HEK293 (cell line): ENCODE results near the gene SLC29A1.
A peak's percentile ranks its signal among the peaks of the same experiment; 100 is the strongest.

Source experiments
- ZBTB1 ChIP-seq: fragments of 450-650 bp; formaldehyde crosslinking; IDR thresholded peaks from 2 replicates; pipeline ENCODE4 v1.5.1; 2016; ENCODE audit warnings: missing biosample characterization, missing genetic modification characterization
- ZNF132 ChIP-seq: fragments of 450-650 bp; formaldehyde crosslinking; IDR thresholded peaks from 2 replicates; pipeline ENCODE4 v1.5.1; 2017; ENCODE audit warnings: missing biosample characterization, missing genetic modification characterization, borderline replicate concordance
- ZNF23 ChIP-seq: fragments of 450-650 bp; formaldehyde crosslinking; IDR thresholded peaks from 2 replicates; pipeline ENCODE4 v1.5.1; 2016; ENCODE audit warnings: missing biosample characterization, missing genetic modification characterization, borderline replicate concordance
- ZNF274 ChIP-seq, 2 experiments: fragments of 200-500 bp in 1 of 2; fragments of 450-650 bp in 1 of 2; sonication (Bioruptor generic) in 1 of 2; formaldehyde crosslinking in 1 of 2; IDR thresholded peaks; 2 replicates each; pipeline versions ENCODE4 v1.5.1 to v1.6.1; 2014 to 2016; ENCODE audit warnings: borderline replicate concordance in 1 of 2, inconsistent platforms in 1 of 2, low read length in 1 of 2, missing biosample characterization in 1 of 2, missing genetic modification characterization in 1 of 2
- ZNF324 ChIP-seq: fragments of 450-650 bp; formaldehyde crosslinking; IDR thresholded peaks from 2 replicates; pipeline ENCODE4 v1.5.1; 2016; ENCODE audit warnings: missing biosample characterization, missing genetic modification characterization
- ZNF341 ChIP-seq: fragments of 450-650 bp; formaldehyde crosslinking; IDR thresholded peaks from 2 replicates; pipeline ENCODE4; 2016; ENCODE audit warnings: low read depth, missing biosample characterization, missing genetic modification characterization
- ZNF354C ChIP-seq: fragments of 450-650 bp; formaldehyde crosslinking; IDR thresholded peaks from 2 replicates; pipeline ENCODE4 v1.5.1; 2016; ENCODE audit warnings: missing biosample characterization, missing genetic modification characterization, low read depth, borderline replicate concordance
- ZNF366 ChIP-seq: fragments of 450-650 bp; formaldehyde crosslinking; conservative IDR thresholded peaks from 2 replicates; pipeline ENCODE4 v1.5.1; 2016; ENCODE audit warnings: missing biosample characterization, missing genetic modification characterization
- ZNF48 ChIP-seq: fragments of 450-650 bp; formaldehyde crosslinking; IDR thresholded peaks from 2 replicates; pipeline ENCODE4 v1.5.1; 2016; ENCODE audit warnings: missing biosample characterization, missing genetic modification characterization
- ZNF621 ChIP-seq: fragments of 450-650 bp; formaldehyde crosslinking; IDR thresholded peaks from 2 replicates; pipeline ENCODE4 v1.5.1; 2017; ENCODE audit warnings: missing biosample characterization, missing genetic modification characterization
- ZNF707 ChIP-seq: fragments of 450-650 bp; formaldehyde crosslinking; IDR thresholded peaks from 2 replicates; pipeline ENCODE4 v1.5.1; 2016; ENCODE audit warnings: missing biosample characterization, missing genetic modification characterization
- TF ChIP-seq, protein P1 (sequence below): fragments of 450-650 bp; formaldehyde crosslinking; IDR thresholded peaks from 2 replicates; pipeline ENCODE4 v1.5.1; 2017; ENCODE audit warnings: missing biosample characterization, missing genetic modification characterization
- TF ChIP-seq, protein P2 (sequence below): fragments of 450-650 bp; formaldehyde crosslinking; IDR thresholded peaks from 2 replicates; pipeline ENCODE4 v1.5.1; 2016; ENCODE audit warnings: missing biosample characterization, missing genetic modification characterization
- TF ChIP-seq, protein P3 (sequence below): fragments of 450-650 bp; formaldehyde crosslinking; IDR thresholded peaks from 2 replicates; pipeline ENCODE4 v1.5.1; 2016; ENCODE audit warnings: missing biosample characterization, missing genetic modification characterization

DNA sequence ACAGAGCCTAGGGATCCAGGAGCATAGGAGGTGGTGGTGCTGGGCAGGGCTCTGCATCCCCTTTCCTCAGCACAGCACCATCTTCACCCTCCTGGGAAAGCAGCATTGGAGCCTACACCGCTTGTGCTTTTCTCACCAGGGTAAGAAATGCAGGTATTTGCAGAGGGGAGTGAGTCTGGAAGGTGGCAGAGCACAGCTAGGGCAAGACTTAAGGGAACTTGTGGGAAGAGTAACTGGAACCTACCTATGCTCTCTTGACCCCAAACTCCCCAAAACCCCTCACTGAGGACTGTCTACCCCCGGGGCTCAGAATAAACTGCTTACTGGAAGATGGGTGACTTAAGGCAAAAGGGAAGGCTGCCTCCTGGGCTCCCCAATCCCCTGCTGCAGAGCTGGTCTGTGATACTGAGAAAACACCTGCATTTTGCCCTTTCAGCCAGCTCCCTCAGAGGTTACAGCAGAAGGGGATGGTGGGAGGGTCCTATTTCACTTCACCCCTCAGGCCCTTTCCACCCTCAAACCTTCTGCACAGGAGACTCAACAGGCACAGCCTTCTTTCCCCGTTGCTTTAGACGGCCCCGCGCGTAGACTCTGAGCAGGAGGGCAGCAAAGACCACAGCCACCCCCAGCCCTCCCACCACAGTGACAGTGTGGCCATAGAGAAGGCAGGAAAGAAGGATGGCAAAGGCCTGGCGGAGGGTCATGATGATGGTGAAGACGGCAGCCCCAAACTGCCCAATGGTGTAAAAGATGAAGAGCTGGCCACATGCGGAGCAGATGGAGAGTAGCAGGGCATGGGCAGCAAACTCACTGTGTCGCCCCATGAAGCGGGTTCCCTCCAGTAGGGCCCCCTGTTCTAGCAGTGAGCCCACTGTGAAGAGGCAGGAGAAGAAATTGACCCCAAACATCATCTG is 31.1 kb downstream of the SLC29A1 start:
- no peak for TF ChIP-seq ZNF707 (tag by site-specific recombination)
- TF ChIP-seq ZNF132 (tag by site-specific recombination), result no peak
- TF ChIP-seq ZNF341, result no peak
- TF ChIP-seq ZNF354C (tag by site-specific recombination), result no peak
- TF ChIP-seq ZNF366 (tag by site-specific recombination), result 0 out of 2 replicates have a peak, but pooled peaks have one; percentile 16
- TF ChIP-seq ZNF23 (tag by site-specific recombination), result no peak
- TF ChIP-seq, protein P1, sequence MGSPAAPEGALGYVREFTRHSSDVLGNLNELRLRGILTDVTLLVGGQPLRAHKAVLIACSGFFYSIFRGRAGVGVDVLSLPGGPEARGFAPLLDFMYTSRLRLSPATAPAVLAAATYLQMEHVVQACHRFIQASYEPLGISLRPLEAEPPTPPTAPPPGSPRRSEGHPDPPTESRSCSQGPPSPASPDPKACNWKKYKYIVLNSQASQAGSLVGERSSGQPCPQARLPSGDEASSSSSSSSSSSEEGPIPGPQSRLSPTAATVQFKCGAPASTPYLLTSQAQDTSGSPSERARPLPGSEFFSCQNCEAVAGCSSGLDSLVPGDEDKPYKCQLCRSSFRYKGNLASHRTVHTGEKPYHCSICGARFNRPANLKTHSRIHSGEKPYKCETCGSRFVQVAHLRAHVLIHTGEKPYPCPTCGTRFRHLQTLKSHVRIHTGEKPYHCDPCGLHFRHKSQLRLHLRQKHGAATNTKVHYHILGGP (tag by site-specific recombination), result no peak
- no peak for TF ChIP-seq ZNF274 (IDR thresholded peaks at IDR 0.05; ENCODE audit: low read length)
- no peak for TF ChIP-seq ZNF274 (tag by site-specific recombination; IDR thresholded peaks at IDR 0.05; ENCODE audit: borderline replicate concordance)
- TF ChIP-seq, protein P2, sequence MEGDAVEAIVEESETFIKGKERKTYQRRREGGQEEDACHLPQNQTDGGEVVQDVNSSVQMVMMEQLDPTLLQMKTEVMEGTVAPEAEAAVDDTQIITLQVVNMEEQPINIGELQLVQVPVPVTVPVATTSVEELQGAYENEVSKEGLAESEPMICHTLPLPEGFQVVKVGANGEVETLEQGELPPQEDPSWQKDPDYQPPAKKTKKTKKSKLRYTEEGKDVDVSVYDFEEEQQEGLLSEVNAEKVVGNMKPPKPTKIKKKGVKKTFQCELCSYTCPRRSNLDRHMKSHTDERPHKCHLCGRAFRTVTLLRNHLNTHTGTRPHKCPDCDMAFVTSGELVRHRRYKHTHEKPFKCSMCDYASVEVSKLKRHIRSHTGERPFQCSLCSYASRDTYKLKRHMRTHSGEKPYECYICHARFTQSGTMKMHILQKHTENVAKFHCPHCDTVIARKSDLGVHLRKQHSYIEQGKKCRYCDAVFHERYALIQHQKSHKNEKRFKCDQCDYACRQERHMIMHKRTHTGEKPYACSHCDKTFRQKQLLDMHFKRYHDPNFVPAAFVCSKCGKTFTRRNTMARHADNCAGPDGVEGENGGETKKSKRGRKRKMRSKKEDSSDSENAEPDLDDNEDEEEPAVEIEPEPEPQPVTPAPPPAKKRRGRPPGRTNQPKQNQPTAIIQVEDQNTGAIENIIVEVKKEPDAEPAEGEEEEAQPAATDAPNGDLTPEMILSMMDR (tag by site-specific recombination), result no peak
- no peak for TF ChIP-seq ZNF324 (tag by site-specific recombination)
- TF ChIP-seq, protein P3, sequence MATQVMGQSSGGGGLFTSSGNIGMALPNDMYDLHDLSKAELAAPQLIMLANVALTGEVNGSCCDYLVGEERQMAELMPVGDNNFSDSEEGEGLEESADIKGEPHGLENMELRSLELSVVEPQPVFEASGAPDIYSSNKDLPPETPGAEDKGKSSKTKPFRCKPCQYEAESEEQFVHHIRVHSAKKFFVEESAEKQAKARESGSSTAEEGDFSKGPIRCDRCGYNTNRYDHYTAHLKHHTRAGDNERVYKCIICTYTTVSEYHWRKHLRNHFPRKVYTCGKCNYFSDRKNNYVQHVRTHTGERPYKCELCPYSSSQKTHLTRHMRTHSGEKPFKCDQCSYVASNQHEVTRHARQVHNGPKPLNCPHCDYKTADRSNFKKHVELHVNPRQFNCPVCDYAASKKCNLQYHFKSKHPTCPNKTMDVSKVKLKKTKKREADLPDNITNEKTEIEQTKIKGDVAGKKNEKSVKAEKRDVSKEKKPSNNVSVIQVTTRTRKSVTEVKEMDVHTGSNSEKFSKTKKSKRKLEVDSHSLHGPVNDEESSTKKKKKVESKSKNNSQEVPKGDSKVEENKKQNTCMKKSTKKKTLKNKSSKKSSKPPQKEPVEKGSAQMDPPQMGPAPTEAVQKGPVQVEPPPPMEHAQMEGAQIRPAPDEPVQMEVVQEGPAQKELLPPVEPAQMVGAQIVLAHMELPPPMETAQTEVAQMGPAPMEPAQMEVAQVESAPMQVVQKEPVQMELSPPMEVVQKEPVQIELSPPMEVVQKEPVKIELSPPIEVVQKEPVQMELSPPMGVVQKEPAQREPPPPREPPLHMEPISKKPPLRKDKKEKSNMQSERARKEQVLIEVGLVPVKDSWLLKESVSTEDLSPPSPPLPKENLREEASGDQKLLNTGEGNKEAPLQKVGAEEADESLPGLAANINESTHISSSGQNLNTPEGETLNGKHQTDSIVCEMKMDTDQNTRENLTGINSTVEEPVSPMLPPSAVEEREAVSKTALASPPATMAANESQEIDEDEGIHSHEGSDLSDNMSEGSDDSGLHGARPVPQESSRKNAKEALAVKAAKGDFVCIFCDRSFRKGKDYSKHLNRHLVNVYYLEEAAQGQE (tag by site-specific recombination), result no peak
- TF ChIP-seq ZNF48 (tag by site-specific recombination), result no peak
- TF ChIP-seq ZNF621, result no peak
- TF ChIP-seq ZBTB1 (tag by site-specific recombination), result no peak
